Mesendoderm (in vitro differentiated cells): ENCODE data around the gene CADM4.

Experiments
- DNase-seq: peaks from one replicate; pipeline ENCODE4 v3.0.0; 2013
- H2AK5ac ChIP-seq: 2 replicates; pipeline ENCODE4 v1.6.1; 2013; ENCODE audit warnings: low read length, inconsistent platforms
- H2BK120ac ChIP-seq: 2 replicates; pipeline ENCODE4 v1.6.1; 2013; ENCODE audit warnings: low read depth, mild to moderate bottlenecking, low read length, moderate library complexity, mixed read lengths
- H2BK15ac ChIP-seq: replicated peaks from 2 replicates; pipeline ENCODE4 v1.6.1; 2013; ENCODE audit warnings: low read depth, mild to moderate bottlenecking, moderate library complexity
- H2BK5ac ChIP-seq: 2 replicates; pipeline ENCODE4 v1.6.1; 2013; ENCODE audit warnings: low read length, inconsistent platforms
- H3K18ac ChIP-seq: 2 replicates; pipeline ENCODE4 v1.6.1; 2013; ENCODE audit warnings: mild to moderate bottlenecking, low read length, mixed read lengths
- H3K23ac ChIP-seq: one replicate; pipeline ENCODE4 v1.6.1; 2013; ENCODE audit warnings: low read length
- H3K27ac ChIP-seq: 2 replicates; pipeline ENCODE4 v1.5.1; 2013; ENCODE audit warnings: low read depth, mild to moderate bottlenecking, inconsistent platforms, low read length, moderate library complexity
- H3K27me3 ChIP-seq: 2 replicates; pipeline ENCODE4 v1.6.1; 2013; ENCODE audit warnings: low read length, control low read depth, mild to moderate bottlenecking, inconsistent platforms; ENCODE audit not compliant: insufficient read depth, poor library complexity
- H3K36me3 ChIP-seq: 2 replicates; pipeline ENCODE4 v1.6.1; 2013; ENCODE audit warnings: low read length, inconsistent platforms; ENCODE audit not compliant: control insufficient read depth, insufficient read depth
- H3K4ac ChIP-seq: one replicate; pipeline ENCODE4 v1.6.1; 2013; ENCODE audit warnings: low read depth, mild to moderate bottlenecking, low read length, moderate library complexity
- H3K4me1 ChIP-seq: 2 replicates; pipeline ENCODE4 v1.6.1; 2013; ENCODE audit warnings: low read depth, low read length, inconsistent platforms; ENCODE audit not compliant: control insufficient read depth
- H3K4me2 ChIP-seq: 2 replicates; pipeline ENCODE4 v1.6.1; 2013; ENCODE audit warnings: low read length
- H3K4me3 ChIP-seq: 2 replicates; pipeline ENCODE4 v1.5.1; 2013; ENCODE audit warnings: mild to moderate bottlenecking, low read length
- H3K56ac ChIP-seq: one replicate; pipeline ENCODE4 v1.6.1; 2013; ENCODE audit warnings: low read length
- H3K79me1 ChIP-seq: 2 replicates; pipeline ENCODE4 v1.6.1; 2013; ENCODE audit warnings: low read length, inconsistent platforms
- H3K79me2 ChIP-seq: 2 replicates; pipeline ENCODE4 v1.6.1; 2013; ENCODE audit warnings: mild to moderate bottlenecking, low read length; ENCODE audit not compliant: control insufficient read depth, insufficient read depth
- H3K9ac ChIP-seq: 2 replicates; pipeline ENCODE4 v1.6.1; 2013; ENCODE audit warnings: low read length, inconsistent platforms
- H4K5ac ChIP-seq: one replicate; pipeline ENCODE4 v1.6.1; 2013; ENCODE audit warnings: low read length
- H4K8ac ChIP-seq: one replicate; pipeline ENCODE4 v1.6.1; 2013; ENCODE audit warnings: low read depth, mild to moderate bottlenecking, control low read depth, low read length, moderate library complexity
- WGBS: extraction: QIAGEN DNeasy Blood & Tissue Kit; methylation state at CpG from one replicate; pipeline ENCODE4 v1.1.7; 2013; ENCODE audit warnings: low lambda C conversion rate, missing lambda C conversion rate; ENCODE audit not compliant: insufficient coverage; ENCODE audit errors: extremely low coverage; 5-methylcytosine and 5-hydroxymethylcytosine counted together

Gene CADM4

DNA sequence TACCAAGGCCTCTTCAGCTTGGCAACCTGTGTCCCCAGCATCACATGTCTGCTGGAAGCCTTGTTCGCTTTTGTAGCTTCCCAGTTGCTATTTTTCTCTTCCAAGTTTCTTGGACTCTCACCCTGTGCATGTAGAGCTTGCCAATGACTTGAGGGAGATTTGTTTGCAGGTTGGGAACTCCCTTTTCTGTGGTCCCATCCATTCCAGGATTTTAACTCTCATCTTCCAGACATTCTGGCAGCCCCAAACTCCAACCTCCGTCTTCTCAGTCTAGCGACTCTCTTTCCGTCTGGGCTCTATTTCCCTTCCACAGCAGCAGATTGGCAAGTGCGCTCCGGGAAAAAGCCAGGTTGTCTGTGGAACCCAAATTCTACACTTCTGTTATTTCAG is 21.3 kb upstream of the CADM4 start:
- Histone ChIP-seq H3K23ac (no peak overlapping the region), H4K5ac (no peak overlapping the region), H4K8ac (no peak overlapping the region), H3K18ac (no peak overlapping the region), H3K4me3 (no peak overlapping the region), H2BK15ac (no peak overlapping the region), H2BK120ac (no peak overlapping the region), H3K4me1 (no peaks in the 10 kb centered on the region), H3K27me3 (no peaks in the 10 kb centered on the region), H3K56ac (no peak overlapping the region), H3K36me3 (no peaks in the 10 kb centered on the region), H3K27ac (no peak overlapping the region), H3K9ac (no peak overlapping the region), H3K4ac (no peak overlapping the region), H3K79me2 (no peaks in the 10 kb centered on the region), H3K4me2 (no peak overlapping the region), H2BK5ac (no peak overlapping the region), H2AK5ac (no peak overlapping the region), H3K79me1 (no peaks in the 10 kb centered on the region)
- WGBS, result no CpG with 5 or more reads among the region's 6 CpGs
- no peak for DNase-seq

DNA sequence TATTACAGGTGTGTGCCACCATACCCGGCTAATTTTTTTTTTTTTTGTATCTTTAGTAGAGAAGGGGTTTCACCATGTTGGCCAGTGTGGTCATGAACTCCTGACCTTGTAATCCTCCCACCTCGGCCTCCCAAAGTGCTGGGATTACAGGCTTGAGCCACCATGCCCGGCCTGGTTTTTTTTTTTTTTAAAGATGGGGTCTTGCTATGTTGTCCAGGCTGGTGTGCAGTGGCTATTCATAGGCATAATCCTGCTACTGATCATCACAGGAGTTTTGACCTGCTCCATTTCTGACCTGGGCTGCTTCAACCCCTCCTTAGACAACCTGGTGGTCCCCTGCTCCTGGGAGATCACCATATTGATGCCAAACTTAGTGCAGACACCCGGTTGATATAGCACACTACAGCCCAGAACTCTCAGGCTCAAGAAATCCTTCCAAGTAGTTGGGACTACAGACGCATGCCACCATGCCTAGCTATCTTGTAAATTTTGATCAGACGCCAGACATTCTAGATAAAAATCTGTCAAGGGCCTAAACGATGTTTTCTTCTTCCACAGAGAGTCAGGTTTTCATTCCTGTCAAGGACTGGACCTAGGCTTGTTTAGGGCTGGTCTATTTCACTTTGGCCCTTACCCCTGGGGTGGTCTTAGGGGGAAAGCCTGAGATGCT is 20.8 kb upstream of the CADM4 start:
- Histone ChIP-seq H3K4me2 (no peak overlapping the region), H3K56ac (no peak overlapping the region), H3K4me1 (no peaks in the 10 kb centered on the region), H2BK120ac (no peak overlapping the region), H3K4ac (no peak overlapping the region), H2BK5ac (no peak overlapping the region), H3K27ac (no peak overlapping the region), H3K23ac (no peak overlapping the region), H2AK5ac (no peak overlapping the region), H3K79me2 (no peaks in the 10 kb centered on the region), H3K4me3 (no peak overlapping the region), H3K79me1 (no peaks in the 10 kb centered on the region), H4K5ac (no peak overlapping the region), H3K36me3 (peaks cover 2% of the 10 kb centered on the region), H3K9ac (no peak overlapping the region), H4K8ac (no peak overlapping the region), H2BK15ac (no peak overlapping the region), H3K18ac (no peak overlapping the region), H3K27me3 (no peaks in the 10 kb centered on the region)
- DNase-seq, result no peak
- no CpG with 5 or more reads among the region's 7 CpGs for WGBS

DNA sequence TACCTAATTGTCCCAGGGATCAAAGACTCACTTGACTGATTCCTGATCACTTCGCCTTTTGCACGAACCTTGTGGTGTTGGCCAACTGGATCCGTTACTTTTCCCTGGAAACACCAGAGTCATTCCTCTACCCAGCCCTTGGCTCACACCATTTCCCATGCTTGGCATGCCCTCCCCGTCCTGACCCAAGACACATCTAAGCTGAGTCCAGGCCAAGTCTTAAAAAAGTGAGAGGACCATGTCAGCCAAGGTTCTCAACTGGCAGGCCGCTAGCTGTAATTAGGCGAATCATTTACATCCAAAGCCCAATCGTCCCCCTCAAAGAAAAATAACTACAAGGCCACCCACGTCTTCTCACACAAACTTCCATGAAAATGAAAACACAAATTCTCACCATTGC is 18.8 kb upstream of the CADM4 start:
- Histone ChIP-seq H3K4me3 (no peak overlapping the region), H3K23ac (no peak overlapping the region), H2AK5ac (no peak overlapping the region), H3K4ac (no peak overlapping the region), H3K4me1 (no peaks in the 10 kb centered on the region), H3K56ac (no peak overlapping the region), H3K9ac (no peak overlapping the region), H3K79me2 (no peaks in the 10 kb centered on the region), H3K79me1 (no peaks in the 10 kb centered on the region), H2BK5ac (no peak overlapping the region), H3K27me3 (no peaks in the 10 kb centered on the region), H3K27ac (no peak overlapping the region), H3K4me2 (no peak overlapping the region), H3K18ac (no peak overlapping the region), H2BK120ac (no peak overlapping the region), H4K8ac (no peak overlapping the region), H3K36me3 (peaks cover 2% of the 10 kb centered on the region), H4K5ac (no peak overlapping the region), H2BK15ac (no peak overlapping the region)
- DNase-seq, result no peak
- no CpG with 5 or more reads among the region's 8 CpGs for WGBS

DNA sequence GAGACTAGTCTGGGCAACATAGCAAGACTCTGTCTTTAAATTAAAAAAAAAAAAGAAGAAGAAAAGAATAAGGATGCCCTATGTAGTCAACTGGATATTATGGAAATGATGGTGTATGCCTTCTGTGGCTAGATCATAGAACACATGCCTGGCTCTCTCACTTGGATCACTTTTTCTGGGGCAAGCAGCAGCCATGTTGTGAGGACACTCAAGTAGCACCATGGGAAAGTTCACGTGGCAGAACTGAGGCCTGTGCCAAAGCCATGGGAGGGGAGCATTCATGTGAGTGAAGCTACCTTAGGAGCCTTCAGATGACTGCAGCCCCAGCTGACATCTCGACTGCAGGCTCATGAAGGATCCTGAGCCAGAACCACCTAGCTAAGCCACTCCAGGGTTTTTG is 18.4 kb upstream of the CADM4 start:
- peaks cover 2% of the 10 kb centered on the region for H3K36me3 ChIP-seq
- no peak overlapping the region for H3K4ac ChIP-seq

DNA sequence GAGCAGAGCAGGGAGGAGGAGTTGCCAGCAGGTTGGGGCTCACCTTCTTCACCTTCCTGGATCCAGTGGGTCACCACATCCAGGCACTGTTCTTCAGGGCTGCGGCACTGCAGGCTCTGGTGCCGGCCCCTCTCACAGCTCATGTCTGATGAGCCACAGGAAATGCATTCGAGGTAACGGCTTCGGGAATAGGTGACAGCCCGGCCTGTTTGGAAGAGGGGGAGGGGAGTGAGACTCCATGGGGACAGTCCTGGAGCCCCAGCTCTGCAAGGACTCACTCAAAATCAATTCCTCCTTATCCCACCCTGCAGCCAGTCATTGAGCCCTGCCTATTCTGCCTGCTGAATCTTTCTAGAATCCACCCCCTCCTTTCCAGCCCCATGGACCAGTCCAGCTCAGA is 16.8 kb upstream of the CADM4 start:
- peak; percentile 56 for DNase-seq
- H4K8ac ChIP-seq, result no peak overlapping the region
- peaks cover 2% of the 10 kb centered on the region for H3K36me3 ChIP-seq
- H2AK5ac ChIP-seq, result no peak overlapping the region
- peak overlapping the region; percentile 22 for H3K56ac ChIP-seq
- H3K27ac ChIP-seq, result no peak overlapping the region
- H3K4ac ChIP-seq, result no peak overlapping the region
- H2BK120ac ChIP-seq, result no peak overlapping the region
- no CpG with 5 or more reads among the region's 6 CpGs for WGBS
- H3K27me3 ChIP-seq, result no peaks in the 10 kb centered on the region
- H3K4me1 ChIP-seq, result no peaks in the 10 kb centered on the region
- no peak overlapping the region for H3K18ac ChIP-seq
- H3K4me2 ChIP-seq, result no peak overlapping the region
- H4K5ac ChIP-seq, result no peak overlapping the region
- H3K79me1 ChIP-seq, result no peaks in the 10 kb centered on the region
- no peak overlapping the region for H2BK15ac ChIP-seq
- no peak overlapping the region for H3K4me3 ChIP-seq
- no peak overlapping the region for H3K23ac ChIP-seq
- H3K79me2 ChIP-seq, result no peaks in the 10 kb centered on the region
- H3K9ac ChIP-seq, result no peak overlapping the region
- H2BK5ac ChIP-seq, result no peak overlapping the region

More for the DNA sequence above, 18.4 kb upstream of the CADM4 start:
- no peak overlapping the region for H4K5ac ChIP-seq
- H3K27me3 ChIP-seq, result no peaks in the 10 kb centered on the region
- DNase-seq, result no peak
- no peak overlapping the region for H2AK5ac ChIP-seq
- H2BK5ac ChIP-seq, result no peak overlapping the region
- no peak overlapping the region for H3K9ac ChIP-seq
- H3K79me1 ChIP-seq, result no peaks in the 10 kb centered on the region
- H3K79me2 ChIP-seq, result no peaks in the 10 kb centered on the region
- H4K8ac ChIP-seq, result no peak overlapping the region
- H3K4me1 ChIP-seq, result no peaks in the 10 kb centered on the region
- H3K23ac ChIP-seq, result no peak overlapping the region
- no peak overlapping the region for H3K4me3 ChIP-seq
- H3K27ac ChIP-seq, result no peak overlapping the region
- no peak overlapping the region for H3K56ac ChIP-seq
- no peak overlapping the region for H3K18ac ChIP-seq
- H2BK15ac ChIP-seq, result no peak overlapping the region
- no CpG with 5 or more reads among the region's 2 CpGs for WGBS
- no peak overlapping the region for H2BK120ac ChIP-seq
- no peak overlapping the region for H3K4me2 ChIP-seq

DNA sequence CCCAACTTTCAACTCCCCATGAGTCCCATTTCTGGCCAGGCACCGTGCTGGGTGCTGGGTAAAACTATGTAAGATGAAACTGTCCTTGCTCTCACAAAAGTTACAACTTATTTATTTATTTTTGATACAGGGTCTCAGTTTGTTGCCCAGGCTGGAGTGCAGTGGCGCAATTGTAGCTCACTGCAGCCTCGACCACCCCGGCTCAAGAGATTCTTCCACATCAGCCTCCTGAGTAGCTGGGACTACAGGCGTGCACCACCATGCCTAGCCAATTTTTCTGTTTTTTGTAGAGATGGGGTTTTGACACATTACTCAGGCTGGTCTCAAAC is 12.9 kb upstream of the CADM4 start:
- no peaks in the 10 kb centered on the region for H3K27me3 ChIP-seq
- no peaks in the 10 kb centered on the region for H3K79me1 ChIP-seq
- peaks cover 4% of the 10 kb centered on the region for H3K36me3 ChIP-seq
- no peak overlapping the region for H2BK15ac ChIP-seq
- no peak overlapping the region for H3K23ac ChIP-seq
- no peak overlapping the region for H3K27ac ChIP-seq
- no peak overlapping the region for H3K18ac ChIP-seq
- H3K4me3 ChIP-seq, result no peak overlapping the region
- no peak overlapping the region for H3K4ac ChIP-seq
- H3K9ac ChIP-seq, result no peak overlapping the region
- no peak overlapping the region for H2AK5ac ChIP-seq
- WGBS, result no CpG with 5 or more reads among the region's 5 CpGs
- H2BK120ac ChIP-seq, result no peak overlapping the region
- H3K4me2 ChIP-seq, result no peak overlapping the region
- no peaks in the 10 kb centered on the region for H3K4me1 ChIP-seq
- no peak overlapping the region for H3K56ac ChIP-seq
- no peak overlapping the region for H2BK5ac ChIP-seq
- no peak overlapping the region for H4K8ac ChIP-seq
- H3K79me2 ChIP-seq, result no peaks in the 10 kb centered on the region
- no peak overlapping the region for H4K5ac ChIP-seq
- DNase-seq, result no peak
